Stimulated activated CD8-positive, alpha-beta memory T cell treated with anti-CD3 and anti-CD28 coated beads, Interleukin-4, amount 100 ng/mL, for 4 hours (primary cell): Measurements from ENCODE around the gene UBE2I.
"Not testable (repeated sequence)": the region's sequence is repeated elsewhere in the genome, so short reads cannot be mapped to it uniquely, and the experiment has no call there.

ENCODE experiments used
- DNase-seq, 2 donors: peaks; one replicate each; pipeline ENCODE4 v3.0.0-alpha.2; 2020; ENCODE audit warnings: low read depth in 2 of 2, low spot score in 1 of 2

The UBE2I gene

DNA sequence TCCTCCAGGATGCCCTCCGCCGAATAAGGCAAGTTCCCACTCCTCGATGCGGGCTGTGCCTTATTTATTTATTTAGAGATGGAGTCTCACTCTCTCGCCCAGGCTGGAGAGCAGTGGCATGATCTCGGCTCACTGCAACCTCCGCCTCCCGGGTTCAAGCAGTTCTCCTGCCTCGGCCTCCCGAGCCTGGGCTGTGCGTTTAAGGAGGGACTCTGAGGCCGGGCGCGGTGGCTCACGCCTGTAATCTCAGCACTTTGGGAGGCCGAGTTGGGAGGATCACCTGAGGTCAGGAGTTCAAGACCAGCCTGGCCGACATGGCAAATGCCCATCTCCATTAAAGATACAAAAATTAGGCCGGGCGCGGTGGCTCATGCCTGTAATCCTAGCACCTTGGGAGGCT lies 18.7 kb downstream of the UBE2I start:
- not testable (repeated sequence) for DNase-seq

- DNase-seq, result not testable (repeated sequence)
Observed at GRCh38 chr16:1328961-1329360, 19.5 kb downstream of the UBE2I start.

GRCh38 chr16:1330260-1330914 lies 21.0 kb downstream of the UBE2I start:
- no peak for DNase-seq

GRCh38 chr16:1330931-1331711 lies 21.7 kb downstream of the UBE2I start:
- no peak for DNase-seq

GRCh38 chr16:1331712-1332617 lies 22.5 kb downstream of the UBE2I start:
- no peak for DNase-seq

GRCh38 chr16:1332618-1333148 lies 23.2 kb downstream of the UBE2I start:
- no peak for DNase-seq

- DNase-seq, result no peak
Observed at GRCh38 chr16:1333149-1333812, 23.8 kb downstream of the UBE2I start, which contains the start of gene BAIAP3. Gene BAIAP3, plus strand, starts transcription at chr16:1333645. Its CDS starts 4,905 bp downstream, at chr16:1338550.

- DNase-seq, result no peak
Observed at GRCh38 chr16:1333854-1334700, 24.6 kb downstream of the UBE2I start.

DNA sequence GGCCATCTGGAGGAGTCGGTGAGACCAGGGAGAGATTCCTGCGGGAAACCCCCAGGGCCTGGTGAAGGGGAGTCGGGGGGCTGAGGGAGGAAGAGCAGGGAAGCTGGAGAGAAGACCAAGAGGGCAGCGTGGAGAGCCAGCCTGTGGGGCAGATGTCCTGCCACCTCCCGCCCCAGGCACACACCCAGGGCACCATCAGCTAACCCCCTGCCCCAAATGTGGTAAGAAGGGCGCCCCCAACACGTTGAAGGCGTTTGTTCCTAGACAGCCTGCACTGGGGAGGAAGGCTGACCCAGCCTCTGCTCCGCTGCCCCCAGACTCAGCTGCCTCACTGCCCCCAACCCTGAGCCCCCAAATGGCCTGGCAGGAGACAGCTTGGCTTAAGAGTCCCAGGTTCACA lies 25.3 kb downstream of the UBE2I start:
- DNase-seq, result no peak

DNA sequence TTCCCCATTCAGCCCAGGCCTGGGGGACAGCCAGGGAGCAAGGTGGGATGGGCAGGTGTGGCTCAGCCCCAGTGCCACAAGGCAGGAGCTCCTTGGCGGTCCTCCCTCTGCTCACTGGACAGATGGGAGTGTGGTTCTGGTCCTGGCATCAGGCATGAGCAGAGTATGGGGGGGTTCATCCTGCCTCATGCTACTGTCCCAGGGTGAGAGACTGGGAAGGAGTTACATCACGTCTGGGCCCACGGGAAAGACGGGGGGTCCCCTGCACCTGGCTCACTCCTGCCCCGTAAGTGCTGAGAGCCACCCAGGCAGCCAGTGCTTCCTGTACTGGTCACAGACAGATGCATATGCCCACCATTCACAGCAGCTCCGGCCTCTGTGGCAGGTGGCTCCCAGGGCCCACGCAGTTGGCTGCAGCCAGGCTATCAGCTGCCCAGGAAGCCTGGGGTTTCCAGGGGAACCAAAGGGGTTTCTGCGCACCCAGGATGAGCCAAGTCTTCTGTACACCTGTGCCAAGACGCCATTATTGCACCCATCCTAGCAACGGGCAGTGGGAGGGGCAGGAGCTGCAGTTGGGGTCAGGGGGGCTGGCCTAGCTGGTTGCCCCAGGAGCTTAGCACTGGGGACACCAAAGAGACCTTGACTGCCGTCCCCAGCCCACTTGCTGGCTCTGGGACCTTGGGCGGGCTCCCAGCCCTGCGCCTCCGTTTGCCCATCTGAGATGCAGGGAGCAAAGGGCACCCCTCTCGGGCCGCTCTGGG lies 26.0 kb downstream of the UBE2I start:
- no peak for DNase-seq

GRCh38 chr16:1335996-1336395 lies 26.6 kb downstream of the UBE2I start:
- DNase-seq, result no peak

DNA sequence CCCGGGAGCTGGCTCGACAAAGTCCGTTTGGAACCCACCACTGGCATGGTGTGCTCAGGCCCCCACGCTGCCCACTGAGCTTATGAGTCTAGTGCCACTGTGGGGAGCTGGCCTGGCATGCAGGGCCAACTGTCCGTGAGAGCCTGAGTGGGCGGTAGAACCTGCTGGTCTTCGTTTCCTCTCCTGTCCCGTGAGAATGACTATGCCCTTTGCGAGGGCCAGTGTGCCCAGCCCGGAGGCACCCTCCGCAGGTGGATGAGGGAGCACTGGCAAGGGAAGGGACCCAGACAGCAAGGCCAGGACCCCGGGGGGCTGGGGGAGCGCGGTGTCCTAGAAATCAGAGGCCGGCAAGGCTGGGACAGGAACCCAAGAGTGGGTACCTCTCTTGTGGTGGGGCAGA lies 27.2 kb downstream of the UBE2I start:
- DNase-seq, result no peak

DNA sequence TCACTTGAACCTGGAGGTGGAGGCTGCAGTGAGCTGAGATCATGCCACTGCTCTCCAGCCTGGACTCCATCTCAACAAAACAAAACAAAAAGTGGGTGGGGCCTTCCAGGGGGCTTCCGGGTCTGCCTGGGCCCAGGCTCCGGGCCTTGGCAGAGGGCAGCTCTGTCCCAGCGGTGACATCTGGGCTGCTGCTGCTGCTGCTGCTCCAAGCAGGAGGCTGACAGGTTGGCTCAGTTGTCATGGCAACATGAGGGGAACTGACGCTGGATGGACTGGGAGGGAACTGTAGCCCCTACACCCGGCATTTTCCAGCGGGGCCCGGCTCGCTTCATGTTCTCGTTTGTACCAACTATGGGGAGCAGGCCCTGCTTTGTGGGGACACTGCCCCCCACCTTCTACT lies 28.1 kb downstream of the UBE2I start:
- DNase-seq, result no peak

GRCh38 chr16:1338119-1338730 lies 28.8 kb downstream of the UBE2I start:
- no peak for DNase-seq

DNA sequence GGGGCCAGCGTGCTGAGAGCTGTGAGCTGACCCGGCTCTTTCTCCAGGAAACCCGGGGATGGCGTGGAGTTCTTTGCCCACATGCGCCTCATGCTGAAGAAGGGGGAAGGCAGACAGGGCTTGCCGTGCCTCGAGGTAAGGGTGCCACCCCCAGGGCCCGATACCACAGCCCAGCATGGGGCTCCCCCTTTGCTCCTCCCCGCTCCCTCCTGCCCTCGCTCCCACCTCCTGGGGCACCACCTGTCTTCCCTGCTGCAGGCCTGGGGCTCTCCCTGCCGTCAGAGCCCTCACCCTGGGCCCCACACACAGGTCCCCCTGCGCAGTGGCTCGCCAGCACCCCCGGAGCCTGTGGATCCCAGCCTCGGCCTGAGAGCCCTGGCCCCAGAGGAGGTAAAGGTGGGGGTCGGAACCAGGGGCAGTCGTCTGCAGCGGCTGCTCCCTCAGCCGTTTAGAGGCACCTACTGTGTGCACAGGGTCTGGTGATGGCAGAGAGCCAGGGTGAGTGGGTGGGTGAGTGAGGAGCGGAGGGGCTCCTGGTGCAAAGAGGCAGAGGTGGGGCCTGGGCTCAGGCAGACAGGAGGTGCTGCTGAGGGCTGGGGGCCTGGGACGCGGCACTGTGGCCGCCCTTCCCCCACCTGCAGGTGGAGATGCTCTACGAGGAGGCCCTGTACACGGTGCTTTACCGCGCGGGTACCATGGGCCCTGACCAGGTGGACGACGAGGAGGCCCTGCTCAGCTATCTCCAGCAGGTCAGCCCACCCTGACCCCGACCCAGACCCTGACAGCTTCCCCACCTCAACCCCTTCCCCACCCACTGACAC lies 29.6 kb downstream of the UBE2I start:
- DNase-seq, result no peak

GRCh38 chr16:1340730-1341494 lies 31.5 kb downstream of the UBE2I start:
- no peak for DNase-seq
